GM10266 (cell line): ENCODE measurements around the gene TMEM59L.

ENCODE experiments used
- DNase-seq: peaks from one replicate; pipeline ENCODE4 v3.0.0; 2012; ENCODE audit errors: extremely low spot score
- CTCF ChIP-seq: IDR thresholded peaks from 2 replicates; pipeline ENCODE4 v1.5.1; 2012; ENCODE audit warnings: mild to moderate bottlenecking, low read depth; ENCODE audit not compliant: control insufficient read depth, insufficient read depth; ENCODE audit errors: missing control alignments

TMEM59L gene

GRCh38 chr19:18653853-18654252 lies 41.2 kb downstream of the TMEM59L start:
- no peak for DNase-seq
- TF ChIP-seq CTCF: no peak

- no peak for TF ChIP-seq CTCF
Observed at GRCh38 chr19:18654469-18654868, 41.8 kb downstream of the TMEM59L start.

GRCh38 chr19:18655173-18655844 lies 42.6 kb downstream of the TMEM59L start:
- no peak for TF ChIP-seq CTCF
- DNase-seq: no peak

More at GRCh38 chr19:18654469-18654868, 41.8 kb downstream of the TMEM59L start:
- no peak for DNase-seq

- no peak for DNase-seq
- no peak for TF ChIP-seq CTCF
Observed at GRCh38 chr19:18656337-18657086, 43.8 kb downstream of the TMEM59L start.

GRCh38 chr19:18657590-18658365 lies 45.1 kb downstream of the TMEM59L start:
- TF ChIP-seq CTCF: no peak

GRCh38 chr19:18658366-18658855 lies 45.7 kb downstream of the TMEM59L start:
- TF ChIP-seq CTCF: no peak
- no peak for DNase-seq

More at GRCh38 chr19:18657590-18658365, 45.1 kb downstream of the TMEM59L start:
- DNase-seq: peak; percentile 84
